B cell (primary cell): ENCODE measurements around the gene HS3ST6. TPM values are rescaled to one million over a fixed set of nuclear protein-coding genes. Genes with fewer than 3 reads are reported as not detected.
"Not testable (repeated sequence)": the region's sequence is repeated elsewhere in the genome, so short reads cannot be mapped to it uniquely, and the experiment has no call there.

Experiments
- ATAC-seq: fragments of 200-7000 bp; cut with Tn5 transposase; one replicate; pipeline ENCODE4 v1.10.0; 2021; ENCODE audit warnings: low read depth, mild to moderate bottlenecking, moderate number of reproducible peaks, moderate library complexity
- CTCF ChIA-PET: fragments of 350-600 bp; sonication (Branson Sonifier 250); formaldehyde crosslinking; loops from one replicate; lab custom pipeline; 2021; ENCODE audit warnings: antibody characterized with exemption, inconsistent platforms; lab: Charles Lee
- POLR2A ChIA-PET: fragments of 350-600 bp; sonication (Branson Sonifier 250); formaldehyde crosslinking; loops from one replicate; lab custom pipeline; 2021; ENCODE audit warnings: antibody characterized with exemption; lab: Charles Lee
- DNase-seq: peaks from one replicate; pipeline ENCODE4 v3.0.0; 2013
- H2AFZ ChIP-seq: 2 replicates; pipeline ENCODE4 v1.6.1; 2012; ENCODE audit warnings: mild to moderate bottlenecking, low read depth, low read length; ENCODE audit not compliant: insufficient read depth, poor library complexity, severe bottlenecking
- H3K27ac ChIP-seq, 2 donors: 1 replicate in 1 of 2; 2 replicates in 1 of 2; pipeline ENCODE4 v1.5.1; 2012 to 2013; ENCODE audit warnings: low read length in 2 of 2, mild to moderate bottlenecking in 2 of 2, moderate library complexity in 1 of 2
- H3K27me3 ChIP-seq, 4 experiments: fragments of 200-600 bp in 1 of 4; sonication (generic) in 1 of 4; replicated peaks in 1 of 4; 1 replicate in 2 of 4; 2 replicates in 2 of 4; pipeline versions ENCODE4 v1.6.1 to v1.7.0; 2013 to 2016; ENCODE audit warnings: low read length in 3 of 4, mild to moderate bottlenecking in 2 of 4, mixed read lengths in 1 of 4, moderate library complexity in 1 of 4; ENCODE audit not compliant: insufficient read depth in 4 of 4, control insufficient read depth in 3 of 4; ENCODE audit errors: control extremely low read depth in 1 of 4
- H3K36me3 ChIP-seq, 2 experiments: replicated peaks in 1 of 2; 1 replicate in 1 of 2; 2 replicates in 1 of 2; pipeline versions ENCODE4 v1.6.1 to v1.7.1; 2013; ENCODE audit warnings: low read length in 1 of 2; ENCODE audit not compliant: insufficient read depth in 2 of 2, control insufficient read depth in 1 of 2; ENCODE audit errors: control extremely low read depth in 1 of 2, extremely low read depth in 1 of 2
- H3K4me1 ChIP-seq, 2 donors: fragments of 200-600 bp in 1 of 2; sonication (generic) in 1 of 2; 1 replicate in 1 of 2; 2 replicates in 1 of 2; pipeline versions ENCODE4 v1.5.1 to v1.6.1; 2013 to 2017; ENCODE audit warnings: low read length in 2 of 2; ENCODE audit not compliant: control insufficient read depth in 2 of 2, insufficient read depth in 2 of 2
- H3K4me2 ChIP-seq: replicated peaks from 2 replicates; pipeline ENCODE3; 2012; ENCODE audit warnings: mild to moderate bottlenecking, low read depth, low read length; ENCODE audit not compliant: poor library complexity, severe bottlenecking
- H3K4me3 ChIP-seq, 5 experiments: fragments of 200-600 bp in 1 of 5; sonication (generic) in 1 of 5; 1 replicate in 3 of 5; 2 replicates in 2 of 5; pipeline versions ENCODE4 v1.5.1 to v1.7.0; 2011 to 2016; ENCODE audit warnings: low read length in 4 of 5, mild to moderate bottlenecking in 4 of 5, low read depth in 2 of 5, control low read depth in 1 of 5, moderate library complexity in 1 of 5; ENCODE audit not compliant: insufficient read depth in 1 of 5; ENCODE audit errors: control extremely low read depth in 1 of 5, extremely low read depth in 1 of 5
- H3K79me2 ChIP-seq: fragments of 200-600 bp; sonication (generic); one replicate; pipeline ENCODE4 v1.6.0; 2016; ENCODE audit warnings: low read length; ENCODE audit not compliant: control insufficient read depth, insufficient read depth
- H3K9ac ChIP-seq: fragments of 200-600 bp; sonication (generic); 2 replicates; pipeline ENCODE4 v1.6.1; 2017; ENCODE audit warnings: mild to moderate bottlenecking, low read length, moderate library complexity
- H3K9me3 ChIP-seq, 3 donors: one replicate each; pipeline versions ENCODE4 v1.6.1 to v1.7.1; 2013; ENCODE audit warnings: low read length in 2 of 3; ENCODE audit not compliant: control insufficient read depth in 2 of 3, insufficient read depth in 1 of 3; ENCODE audit errors: control extremely low read depth in 1 of 3
- H4K20me1 ChIP-seq: 2 replicates; pipeline ENCODE4 v1.6.0; 2012; ENCODE audit warnings: mild to moderate bottlenecking, low read length; ENCODE audit not compliant: insufficient read depth, control insufficient read depth, poor library complexity, severe bottlenecking
- H3K27ac Mint-ChIP-seq: one replicate; pipeline ENCODE4 v1.8.0; 2021; ENCODE audit warnings: mixed read lengths
- H3K27me3 Mint-ChIP-seq: one replicate; pipeline ENCODE4 v1.8.0; 2021; ENCODE audit warnings: mixed read lengths
- H3K4me1 Mint-ChIP-seq: one replicate; pipeline ENCODE4 v1.8.0; 2021; ENCODE audit warnings: mixed read lengths
- H3K4me3 Mint-ChIP-seq: one replicate; pipeline ENCODE4 v1.8.0; 2021; ENCODE audit warnings: mixed read lengths
- H3K9me3 Mint-ChIP-seq: one replicate; pipeline ENCODE4 v1.8.0; 2022; ENCODE audit warnings: mixed read lengths; ENCODE audit not compliant: insufficient read depth
- EZH2 ChIP-seq: IDR thresholded peaks from 2 replicates; pipeline ENCODE4 v1.6.1; 2012; ENCODE audit warnings: borderline replicate concordance, low read depth, mild to moderate bottlenecking, moderate library complexity, low read length; ENCODE audit not compliant: insufficient read depth, poor library complexity, severe bottlenecking
- WGBS: methylation state at CpG from one replicate; pipeline ENCODE4 v1.1.5; 2013; ENCODE audit warnings: missing lambda C conversion rate; ENCODE audit not compliant: insufficient coverage; 5-methylcytosine and 5-hydroxymethylcytosine counted together
- intact Hi-C: fragments of 100-400 bp; cut with micrococcal nuclease; formaldehyde crosslinking; loops from one replicate; pipeline ENCODE4 v1.10.0; 2022
- polyA plus RNA-seq: library from polyadenylated mRNA; depleted of rRNA; stranded (reverse); fragments of >200 nt; gene quantifications from 2 replicates; pipeline ENCODE4 v1.2.3, GENCODE V29; 2012
- total RNA-seq, 2 donors: library from RNA; stranded (reverse); fragments of 120-200 nt in 1 of 2; gene quantifications; 1 replicate in 1 of 2; 2 replicates in 1 of 2; pipeline versions ENCODE4 v1.2.3 to v1.2.4, GENCODE V29; 2013 to 2022
- TF ChIP-seq, protein P1 (sequence below): fragments of 200-600 bp; IDR thresholded peaks from one replicate; pipeline ENCODE4 v1.8.0; 2022; ENCODE audit warnings: antibody characterized with exemption, mild to moderate bottlenecking

The HS3ST6 gene
- total and polyA plus RNA-seq, 2 donors (not counting 1 experiment from before 2014, with no cell fraction given), result not detected

GRCh38 chr16:1876468-1876867 is 41.7 kb downstream of the HS3ST6 start:
- peaks cover 0 to 8% of the 10 kb centered on the region in 2 donors for H3K4me1 ChIP-seq
- no peak overlapping the region for H2AFZ ChIP-seq
- H3K9me3 Mint-ChIP-seq, result no peaks in the 10 kb centered on the region
- WGBS, result 63% methylated on average over 4 of the region's 7 CpGs
- POLR2A ChIA-PET, result no interaction called here
- H3K27ac Mint-ChIP-seq, result no peak overlapping the region
- TF ChIP-seq EZH2, result no peak
- TF ChIP-seq, protein P1, sequence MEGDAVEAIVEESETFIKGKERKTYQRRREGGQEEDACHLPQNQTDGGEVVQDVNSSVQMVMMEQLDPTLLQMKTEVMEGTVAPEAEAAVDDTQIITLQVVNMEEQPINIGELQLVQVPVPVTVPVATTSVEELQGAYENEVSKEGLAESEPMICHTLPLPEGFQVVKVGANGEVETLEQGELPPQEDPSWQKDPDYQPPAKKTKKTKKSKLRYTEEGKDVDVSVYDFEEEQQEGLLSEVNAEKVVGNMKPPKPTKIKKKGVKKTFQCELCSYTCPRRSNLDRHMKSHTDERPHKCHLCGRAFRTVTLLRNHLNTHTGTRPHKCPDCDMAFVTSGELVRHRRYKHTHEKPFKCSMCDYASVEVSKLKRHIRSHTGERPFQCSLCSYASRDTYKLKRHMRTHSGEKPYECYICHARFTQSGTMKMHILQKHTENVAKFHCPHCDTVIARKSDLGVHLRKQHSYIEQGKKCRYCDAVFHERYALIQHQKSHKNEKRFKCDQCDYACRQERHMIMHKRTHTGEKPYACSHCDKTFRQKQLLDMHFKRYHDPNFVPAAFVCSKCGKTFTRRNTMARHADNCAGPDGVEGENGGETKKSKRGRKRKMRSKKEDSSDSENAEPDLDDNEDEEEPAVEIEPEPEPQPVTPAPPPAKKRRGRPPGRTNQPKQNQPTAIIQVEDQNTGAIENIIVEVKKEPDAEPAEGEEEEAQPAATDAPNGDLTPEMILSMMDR, result no peak
- peaks cover 0 to 29% (median 7%) of the 10 kb centered on the region in 4 experiments for H3K27me3 ChIP-seq
- H3K4me3 ChIP-seq, result no peak overlapping the region
- DNase-seq (no peak), ATAC-seq (no peak)
- H3K4me2 ChIP-seq, result no peak overlapping the region
- no peak overlapping the region for H3K27ac ChIP-seq
- H3K9ac ChIP-seq, result no peak overlapping the region
- CTCF ChIA-PET, result no interaction called here
- intact Hi-C loops, result no loop called here
- no peak overlapping the region for H3K4me3 Mint-ChIP-seq
- no peaks in the 10 kb centered on the region for H3K36me3 ChIP-seq
- peaks cover 0 to 8% (median 0%) of the 10 kb centered on the region in 3 donors for H3K9me3 ChIP-seq
- H3K79me2 ChIP-seq, result no peaks in the 10 kb centered on the region
- H3K4me1 Mint-ChIP-seq, result no peaks in the 10 kb centered on the region
- H4K20me1 ChIP-seq, result no peaks in the 10 kb centered on the region
- peaks cover 24% of the 10 kb centered on the region for H3K27me3 Mint-ChIP-seq

- H3K27ac ChIP-seq, H3K79me2 ChIP-seq, DNase-seq, H3K4me1 Mint-ChIP-seq, POLR2A ChIA-PET, H3K27ac Mint-ChIP-seq, intact Hi-C loops, CTCF ChIA-PET, H2AFZ ChIP-seq, H3K4me1 ChIP-seq, ATAC-seq, H3K4me2 ChIP-seq, H3K9me3 Mint-ChIP-seq, H3K9ac ChIP-seq, H3K36me3 ChIP-seq, H3K4me3 Mint-ChIP-seq, H4K20me1 ChIP-seq, H3K9me3 ChIP-seq, H3K4me3 ChIP-seq: not testable (repeated sequence)
- peaks cover 0 to 29% (median 7%) of the 10 kb centered on the region in 4 experiments for H3K27me3 ChIP-seq
- H3K27me3 Mint-ChIP-seq, result peaks cover 24% of the 10 kb centered on the region
- 85% methylated on average over 7 of the region's 13 CpGs for WGBS
Measured at GRCh38 chr16:1876066-1876465, 42.1 kb downstream of the HS3ST6 start.
